H1 (cell line): ENCODE measurements around the gene PLB1. TPM values are rescaled to one million over a fixed set of nuclear protein-coding genes. Genes with fewer than 3 reads are reported as not detected.

ENCODE experiments used
- FOSL1 ChIP-seq: IDR thresholded peaks from 2 replicates; pipeline ENCODE4 v1.6.1; 2011; ENCODE audit warnings: mild to moderate bottlenecking, low read depth, low read length, moderate library complexity; ENCODE audit not compliant: insufficient read depth
- JUND ChIP-seq: IDR thresholded peaks from 2 replicates; pipeline ENCODE4 v1.6.1; 2011; ENCODE audit warnings: mild to moderate bottlenecking, improper control_type of control experiment, low read length
- RXRA ChIP-seq: IDR thresholded peaks from 2 replicates; pipeline ENCODE4 v1.6.1; 2011; ENCODE audit warnings: low read depth, mild to moderate bottlenecking, low read length, moderate library complexity; ENCODE audit not compliant: insufficient read depth
- polyA plus RNA-seq, 7 experiments: library from polyadenylated mRNA; depleted of rRNA in 3 of 7; stranded (reverse) in 5 of 7; unstranded in 2 of 7; fragments of >200 nt in 5 of 7; fragments of 200-250 nt in 2 of 7; gene quantifications; 1 replicate in 5 of 7; 2 replicates in 1 of 7; 4 replicates in 1 of 7; pipeline versions ENCODE4 v1.2.1 to v1.2.3, GENCODE V29; 2011 to 2013; ENCODE audit warnings: missing spikeins in 2 of 7, mixed read lengths in 2 of 7
- total RNA-seq: library from RNA; stranded (reverse); fragmentation: NEBNext Ultra II Directional; extraction: Animal tissue kit (Norgen Biotek cat#: 25700); gene quantifications from 2 replicates; pipeline ENCODE4 v1.2.1, GENCODE V29; 2021

PLB1 gene
- total and polyA plus RNA-seq, 2 of the 8 experiments (the other 6 are each of a cell fraction or from before 2014, with no cell fraction given), result 0.20 to 0.36 TPM

DNA sequence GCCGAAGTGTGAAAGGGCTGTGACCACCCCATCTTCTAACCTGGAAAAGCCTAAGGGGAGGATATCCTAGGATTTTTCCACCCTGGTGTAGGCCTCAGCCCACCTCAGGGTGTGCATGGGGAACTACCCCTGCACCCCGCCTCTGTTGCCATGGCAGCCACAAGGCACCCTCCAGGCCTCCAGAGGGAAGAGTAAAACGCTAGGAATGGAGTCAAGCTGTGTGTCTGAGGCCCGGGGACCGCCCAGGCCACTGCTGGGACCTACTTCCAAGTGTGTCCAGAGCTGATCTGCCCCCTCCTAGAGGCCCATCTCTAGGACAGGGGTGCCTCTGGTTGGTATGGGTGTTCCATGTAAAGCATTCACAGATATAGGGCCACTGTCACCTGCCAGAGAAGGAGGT is 86.7 kb downstream of the PLB1 start (continued):
- TF ChIP-seq RXRA (no peak), JUND (no peak), FOSL1 (no peak)
